Fibroblast of lung (primary cell): ENCODE data around the gene ABCG4. TPM values are rescaled to one million over a fixed set of nuclear protein-coding genes. Genes with fewer than 3 reads are reported as not detected.
"Not testable (repeated sequence)": the region's sequence is repeated elsewhere in the genome, so short reads cannot be mapped to it uniquely, and the experiment has no call there.

Experiments used
- DNase-seq, 2 donors: peaks; one replicate each; pipeline versions ENCODE4 v3.0.0 to v3.0.0-alpha.2; 2010; ENCODE audit warnings: low read depth in 2 of 2
- H2AFZ ChIP-seq: 2 replicates; pipeline ENCODE4 v1.5.1; 2012; ENCODE audit warnings: low read length, control low read depth, inconsistent platforms
- H3K27ac ChIP-seq: 2 replicates; pipeline ENCODE4 v1.5.1; 2011; ENCODE audit warnings: low read length, control low read depth; ENCODE audit not compliant: insufficient read depth
- H3K27me3 ChIP-seq: 2 replicates; pipeline ENCODE4 v1.5.1; 2011; ENCODE audit warnings: mild to moderate bottlenecking, low read length; ENCODE audit not compliant: control insufficient read depth, insufficient read depth
- H3K36me3 ChIP-seq: 2 replicates; pipeline ENCODE4 v1.5.1; 2011; ENCODE audit warnings: low read length; ENCODE audit not compliant: control insufficient read depth, insufficient read depth
- H3K4me1 ChIP-seq: 2 replicates; pipeline ENCODE4 v1.5.1; 2011; ENCODE audit warnings: low read length; ENCODE audit not compliant: control insufficient read depth, insufficient read depth; ENCODE audit errors: extremely low read depth
- H3K4me2 ChIP-seq: 2 replicates; pipeline ENCODE4 v1.5.1; 2011; ENCODE audit warnings: low read length, control low read depth; ENCODE audit not compliant: insufficient read depth; ENCODE audit errors: extremely low read depth
- H3K4me3 ChIP-seq, 4 experiments: fragments of 200-600 bp in 1 of 4; sonication (generic) in 1 of 4; replicated peaks in 1 of 4; 2 replicates each; pipeline ENCODE4 v1.5.1; 2011 to 2016; ENCODE audit warnings: low read length in 4 of 4, low read depth in 3 of 4, mild to moderate bottlenecking in 3 of 4, control low read depth in 2 of 4, inconsistent platforms in 1 of 4, mixed read lengths in 1 of 4; ENCODE audit not compliant: insufficient read depth in 1 of 4; ENCODE audit errors: control extremely low read depth in 1 of 4
- H3K79me2 ChIP-seq: 2 replicates; pipeline ENCODE4 v1.5.1; 2012; ENCODE audit warnings: mild to moderate bottlenecking, low read length, inconsistent platforms; ENCODE audit not compliant: control insufficient read depth, insufficient read depth
- H3K9ac ChIP-seq: 2 replicates; pipeline ENCODE4 v1.5.1; 2011; ENCODE audit warnings: mild to moderate bottlenecking, low read length, control low read depth; ENCODE audit not compliant: insufficient read depth
- H3K9me3 ChIP-seq: 2 replicates; pipeline ENCODE4 v1.5.1; 2012; ENCODE audit warnings: low read depth, low read length; ENCODE audit not compliant: control insufficient read depth, insufficient read depth
- H4K20me1 ChIP-seq: 2 replicates; pipeline ENCODE4 v1.5.1; 2011; ENCODE audit warnings: low read length; ENCODE audit not compliant: control insufficient read depth, insufficient read depth; ENCODE audit errors: extremely low read depth
- CTCF ChIP-seq, 2 donors: IDR thresholded peaks in 1 of 2; conservative IDR thresholded peaks in 1 of 2; 1 replicate in 1 of 2; 2 replicates in 1 of 2; pipeline ENCODE4 v1.5.1; 2011 to 2012; ENCODE audit warnings: low read length in 2 of 2, control low read depth in 1 of 2, inconsistent platforms in 1 of 2, low read depth in 1 of 2, mild to moderate bottlenecking in 1 of 2
- EZH2 ChIP-seq: IDR thresholded peaks from 2 replicates; pipeline ENCODE4 v1.5.1; 2012; ENCODE audit warnings: low read length, control low read depth, mild to moderate bottlenecking; ENCODE audit errors: missing control alignments
- polyA plus RNA-seq, 2 donors: library from polyadenylated mRNA; depleted of rRNA in 1 of 2; stranded (reverse) in 1 of 2; unstranded in 1 of 2; fragments of >200 nt; gene quantifications; 2 replicates each; pipeline ENCODE4 v1.2.1, GENCODE V29; 2011 to 2012; ENCODE audit warnings: missing spikeins in 1 of 2
- total RNA-seq: library from RNA; depleted of rRNA; stranded (reverse); fragments of >200 nt; gene quantifications from 2 replicates; pipeline ENCODE4 v1.2.1, GENCODE V29; 2014

Gene ABCG4
- total and polyA plus RNA-seq, 2 donors (not counting 1 experiment from before 2014, with no cell fraction given), result 0.12 to 0.17 TPM

- no peak overlapping the region for H3K27ac ChIP-seq
- no peaks in the 10 kb centered on the region for H3K9me3 ChIP-seq
- H3K4me1 ChIP-seq, result no peaks in the 10 kb centered on the region
- H4K20me1 ChIP-seq, result no peaks in the 10 kb centered on the region
- H3K4me2 ChIP-seq, result no peak overlapping the region
- H3K36me3 ChIP-seq, result no peaks in the 10 kb centered on the region
- peaks cover 16% of the 10 kb centered on the region for H3K27me3 ChIP-seq
- TF ChIP-seq EZH2 (no peak), CTCF (conservative IDR thresholded peaks at IDR 0.05 in 1 of 2, IDR thresholded peaks at IDR 0.05 in 1 of 2; ENCODE audit: low read depth in 1 of 2, low read length in 2 of 2) (no peak)
- no peak overlapping the region for H2AFZ ChIP-seq
- no peaks in the 10 kb centered on the region for H3K79me2 ChIP-seq
- H3K9ac ChIP-seq, result no peak overlapping the region
- no peak for DNase-seq
- H3K4me3 ChIP-seq, result no peak overlapping the region
Measured at GRCh38 chr11:119189393-119189792, 40.5 kb downstream of the ABCG4 start.

GRCh38 chr11:119190531-119190930 is 41.7 kb downstream of the ABCG4 start:
- Histone ChIP-seq H3K9me3 (no peaks in the 10 kb centered on the region), H4K20me1 (no peaks in the 10 kb centered on the region)
- DNase-seq, result no peak

GRCh38 chr11:119191265-119191664 is 42.4 kb downstream of the ABCG4 start:
- H2AFZ ChIP-seq, H3K9ac ChIP-seq, H3K4me3 ChIP-seq, H3K4me1 ChIP-seq, H3K4me2 ChIP-seq, H3K9me3 ChIP-seq, H3K27ac ChIP-seq, H3K79me2 ChIP-seq, H4K20me1 ChIP-seq, DNase-seq, H3K36me3 ChIP-seq: not testable (repeated sequence)
- peaks cover 16% of the 10 kb centered on the region for H3K27me3 ChIP-seq

More at GRCh38 chr11:119190531-119190930, 41.7 kb downstream of the ABCG4 start:
- Histone ChIP-seq H2AFZ (no peak overlapping the region), H3K36me3 (no peaks in the 10 kb centered on the region), H3K4me3 (no peak overlapping the region), H3K27ac (no peak overlapping the region), H3K27me3 (peaks cover 16% of the 10 kb centered on the region), H3K4me1 (no peaks in the 10 kb centered on the region), H3K79me2 (no peaks in the 10 kb centered on the region), H3K4me2 (no peak overlapping the region), H3K9ac (no peak overlapping the region)
- TF ChIP-seq EZH2, result no peak

GRCh38 chr11:119192111-119192510 is 43.3 kb downstream of the ABCG4 start:
- no peaks in the 10 kb centered on the region for H3K79me2 ChIP-seq
- H2AFZ ChIP-seq, result no peak overlapping the region
- no peaks in the 10 kb centered on the region for H3K4me1 ChIP-seq
- H3K9ac ChIP-seq, result no peak overlapping the region
- peaks cover 12% of the 10 kb centered on the region for H3K27me3 ChIP-seq
- H3K4me2 ChIP-seq, result no peak overlapping the region
- no peak overlapping the region for H3K27ac ChIP-seq
- no peak overlapping the region for H3K4me3 ChIP-seq
- TF ChIP-seq CTCF (conservative IDR thresholded peaks at IDR 0.05 in 1 of 2, IDR thresholded peaks at IDR 0.05 in 1 of 2; ENCODE audit: low read depth in 1 of 2, low read length in 2 of 2) (no peak), EZH2 (no peak)
- no peaks in the 10 kb centered on the region for H3K36me3 ChIP-seq
- no peaks in the 10 kb centered on the region for H4K20me1 ChIP-seq
- DNase-seq, result no peak
- no peaks in the 10 kb centered on the region for H3K9me3 ChIP-seq
